Measurements from ENCODE around the gene SLC29A1. TPM values are rescaled to one million over a fixed set of nuclear protein-coding genes. Genes with fewer than 3 reads are reported as not detected.
"Not testable (repeated sequence)": the region's sequence is repeated elsewhere in the genome, so short reads cannot be mapped to it uniquely, and the experiment has no call there.

SLC29A1 gene
- total RNA-seq, 2 donors from 2014 or later = 18.5 to 58.9 TPM

- H3K4me3 ChIP-seq = no peak overlapping the region
- H3K27me3 ChIP-seq (replicated peaks; ENCODE audit: insufficient read depth) = no peaks in the 10 kb centered on the region
- no peaks in the 10 kb centered on the region for H3K9me3 ChIP-seq
- no peak for DNase-seq (ENCODE audit: low spot score)
- 91% methylated on average over 7 of the region's 7 CpGs for WGBS
- TF ChIP-seq POLR2AphosphoS5 (IDR thresholded peaks at IDR 0.05) (no peak), CTCF (IDR thresholded peaks at IDR 0.05) (no peak), POLR2A (IDR thresholded peaks at IDR 0.05) (no peak)
- no peak overlapping the region for H3K27ac ChIP-seq
- no peaks in the 10 kb centered on the region for H3K36me3 ChIP-seq
- H3K4me1 ChIP-seq (replicated peaks) = peaks cover 3% of the 10 kb centered on the region
- intact Hi-C loops (cut with DNase I) = no loop called here
These were observed 5.0 kb downstream of the SLC29A1 start for GRCh38 chr6:44228433-44228832.

GRCh38 chr6:44228836-44229235 lies 5.4 kb downstream of the SLC29A1 start:
- Histone ChIP-seq H3K27me3 (replicated peaks; ENCODE audit: insufficient read depth) (no peaks in the 10 kb centered on the region), H3K4me3 (no peak overlapping the region), H3K36me3 (no peaks in the 10 kb centered on the region), H3K27ac (no peak overlapping the region), H3K4me1 (replicated peaks) (peaks cover 3% of the 10 kb centered on the region), H3K9me3 (no peaks in the 10 kb centered on the region)
- intact Hi-C loops (cut with DNase I) = no loop called here
- WGBS = 90% methylated on average over 5 of the region's 5 CpGs
- TF ChIP-seq POLR2A (IDR thresholded peaks at IDR 0.05) (no peak), CTCF (IDR thresholded peaks at IDR 0.05) (no peak), POLR2AphosphoS5 (IDR thresholded peaks at IDR 0.05) (no peak)
- no peak for DNase-seq (ENCODE audit: low spot score)

- no peak overlapping the region for H3K4me3 ChIP-seq
- H3K27ac ChIP-seq = no peak overlapping the region
- WGBS = 92% methylated on average over 11 of the region's 11 CpGs
- no peaks in the 10 kb centered on the region for H3K9me3 ChIP-seq
- H3K36me3 ChIP-seq = no peaks in the 10 kb centered on the region
- intact Hi-C loops (cut with DNase I) = loop anchor here (5.0 kb wide), 1 partner anchor 132 kb away; no protein-coding TSS in a partner anchor
- TF ChIP-seq POLR2A (IDR thresholded peaks at IDR 0.05) (no peak), CTCF (IDR thresholded peaks at IDR 0.05) (no peak), POLR2AphosphoS5 (IDR thresholded peaks at IDR 0.05) (no peak)
- no peak for DNase-seq (ENCODE audit: low spot score)
- H3K4me1 ChIP-seq (replicated peaks) = peaks cover 3% of the 10 kb centered on the region
- H3K27me3 ChIP-seq (replicated peaks; ENCODE audit: insufficient read depth) = no peaks in the 10 kb centered on the region
These were observed 6.1 kb downstream of the SLC29A1 start for GRCh38 chr6:44229376-44230033.

GRCh38 chr6:44230034-44230675 lies 6.8 kb downstream of the SLC29A1 start:
- Histone ChIP-seq H3K4me3 (no peak overlapping the region), H3K27me3 (replicated peaks; ENCODE audit: insufficient read depth) (no peaks in the 10 kb centered on the region), H3K36me3 (no peaks in the 10 kb centered on the region), H3K4me1 (replicated peaks) (peaks cover 9% of the 10 kb centered on the region), H3K9me3 (no peaks in the 10 kb centered on the region), H3K27ac (no peak overlapping the region)
- DNase-seq (ENCODE audit: low spot score) = no peak
- 93% methylated on average over 10 of the region's 10 CpGs for WGBS
- no peak for TF ChIP-seq CTCF (IDR thresholded peaks at IDR 0.05)
- TF ChIP-seq POLR2AphosphoS5 (IDR thresholded peaks at IDR 0.05) = no peak
- TF ChIP-seq POLR2A (IDR thresholded peaks at IDR 0.05) = no peak
- intact Hi-C loops (cut with DNase I) = loop anchor here (5.0 kb wide), 1 partner anchor 133 kb away; no protein-coding TSS in a partner anchor

GRCh38 chr6:44231426-44231825 lies 8.0 kb downstream of the SLC29A1 start:
- peaks cover 10% of the 10 kb centered on the region for H3K4me1 ChIP-seq (replicated peaks)
- intact Hi-C loops (cut with DNase I) = loop anchor here (5.0 kb wide), 1 partner anchor 134 kb away; no protein-coding TSS in a partner anchor
- not testable (repeated sequence) for H3K4me3 ChIP-seq; H3K9me3 ChIP-seq; H3K27ac ChIP-seq; H3K27me3 ChIP-seq (replicated peaks; ENCODE audit: insufficient read depth); DNase-seq (ENCODE audit: low spot score); H3K36me3 ChIP-seq
- WGBS = 90% methylated on average over 9 of the region's 9 CpGs

All from prostate gland (tissue), 2 donors.